ENCODE results near the gene CCL1. TPM values are rescaled to one million over a fixed set of nuclear protein-coding genes. Genes with fewer than 3 reads are reported as not detected.

The CCL1 gene
- total RNA-seq, 1 experiment from 2014 or later = not detected

- H3K27ac Mint-ChIP-seq = no peak overlapping the region
- ATAC-seq (no peak), DNase-seq (ENCODE audit: low spot score) (no peak)
- no peaks in the 10 kb centered on the region for H3K9me3 Mint-ChIP-seq
- ChIA-PET POLR2A (no interaction called here), CTCF (interaction anchor here (12.7 kb wide), 1 partner anchor 48 kb away, joined by 166 read pairs; the partner anchor contains the start of gene CCL1)
- H3K4me3 Mint-ChIP-seq = no peak overlapping the region
- H3K36me3 Mint-ChIP-seq = no peaks in the 10 kb centered on the region
- H3K4me1 Mint-ChIP-seq = no peaks in the 10 kb centered on the region
- peaks cover 18% of the 10 kb centered on the region for H3K27me3 Mint-ChIP-seq (ENCODE audit: low read depth)
- TF ChIP-seq ZNF138 (CRISPR knock-in tag; conservative IDR thresholded peaks at IDR 0.05) (no peak), E2F5 (CRISPR knock-in tag; IDR thresholded peaks at IDR 0.05) (no peak), ZNF425 (CRISPR knock-in tag; conservative IDR thresholded peaks at IDR 0.05) (no peak), ATF6 (CRISPR knock-in tag; IDR thresholded peaks at IDR 0.05) (no peak), ZNF671 (CRISPR knock-in tag; IDR thresholded peaks at IDR 0.05) (no peak), ZNF219 (CRISPR knock-in tag; IDR thresholded peaks at IDR 0.05; ENCODE audit: borderline replicate concordance) (no peak), CREB1 (CRISPR knock-in tag; IDR thresholded peaks at IDR 0.05) (no peak), ZSCAN18 (CRISPR knock-in tag; IDR thresholded peaks at IDR 0.05) (no peak), E2F4 (CRISPR knock-in tag; IDR thresholded peaks at IDR 0.05; ENCODE audit: borderline replicate concordance, low read depth) (no peak), HMGXB4 (CRISPR knock-in tag; IDR thresholded peaks at IDR 0.05) (no peak), PRDM15 (CRISPR knock-in tag; IDR thresholded peaks at IDR 0.05) (no peak), STAT6 (CRISPR knock-in tag; conservative IDR thresholded peaks at IDR 0.05; ENCODE audit: low read depth) (no peak), IRF2 (CRISPR knock-in tag; IDR thresholded peaks at IDR 0.05; ENCODE audit: borderline replicate concordance, low read depth) (no peak), ZBTB43 (CRISPR knock-in tag; IDR thresholded peaks at IDR 0.05) (no peak), ZBTB21 (CRISPR knock-in tag; IDR thresholded peaks at IDR 0.05; ENCODE audit: borderline replicate concordance) (no peak), NFE2L1 (CRISPR knock-in tag; IDR thresholded peaks at IDR 0.05) (no peak), IRF1 (CRISPR knock-in tag; IDR thresholded peaks at IDR 0.05) (no peak), JAZF1 (CRISPR knock-in tag; IDR thresholded peaks at IDR 0.05) (no peak)
Measured at GRCh38 chr17:34313164-34313563, 49.9 kb downstream of the CCL1 start.

Data from WTC11 (cell line).